GM21825 (cell line): ENCODE data around the gene CIAO3.

Source experiments
- ATAC-seq: cut with Tn5 transposase; IDR thresholded peaks from one replicate; pipeline ENCODE4 v1.9.1; 2021; ENCODE audit warnings: mild to moderate bottlenecking, moderate library complexity; ENCODE audit not compliant: unreplicated experiment

Gene CIAO3

DNA sequence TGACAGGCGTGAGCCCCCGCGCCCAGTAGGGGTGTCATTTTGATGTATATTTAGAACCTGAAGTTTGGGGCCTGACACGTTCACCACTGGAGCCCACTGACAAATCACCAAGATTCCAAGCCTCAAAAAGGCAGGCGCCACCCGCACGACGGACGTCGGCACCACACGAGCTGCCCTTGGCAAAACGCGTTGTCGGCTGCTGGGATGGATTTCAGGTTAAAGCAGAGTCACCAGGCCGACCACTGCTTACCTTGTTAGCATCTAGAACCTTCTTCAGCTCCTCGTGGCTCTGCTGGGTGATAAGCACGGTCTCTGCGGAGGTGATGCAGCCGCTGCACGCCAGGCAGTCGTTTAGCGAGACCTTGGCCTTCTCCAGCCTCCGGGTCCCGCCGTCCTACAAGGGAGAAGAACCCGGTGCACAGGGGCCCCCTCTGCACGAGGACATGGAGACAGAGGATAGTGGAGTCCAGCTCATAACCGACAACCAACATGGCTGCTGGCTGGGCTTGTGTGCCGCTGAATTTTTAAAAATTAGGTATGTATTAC, 3.8 kb downstream of the CIAO3 start:
- ATAC-seq, result no peak

DNA sequence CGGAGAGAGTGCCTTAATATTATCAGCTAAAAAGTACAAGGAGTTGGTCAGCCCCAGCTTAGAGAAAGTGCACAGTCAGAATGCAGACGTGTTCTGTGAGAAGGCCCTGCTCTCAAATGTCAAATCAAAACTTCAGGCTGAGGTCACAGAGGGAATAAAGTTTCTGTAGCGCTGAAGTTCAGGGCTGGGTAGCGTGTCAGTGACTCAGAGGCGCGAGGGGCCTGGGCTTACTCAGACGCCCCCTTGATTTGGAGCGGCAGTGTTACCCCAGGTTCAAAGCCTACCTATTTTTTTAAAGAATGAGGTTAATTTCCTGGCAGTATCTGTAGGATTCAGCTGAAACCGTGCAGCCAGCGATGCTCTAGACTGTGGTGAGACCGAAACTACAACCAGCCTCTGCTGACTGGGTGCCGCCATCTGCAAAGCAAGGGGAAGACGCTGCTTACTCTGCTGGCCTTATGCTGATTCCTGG, 4.8 kb downstream of the CIAO3 start:
- no peak for ATAC-seq

GRCh38 chr16:734981-735881, 5.6 kb downstream of the CIAO3 start:
- ATAC-seq, result no peak

- no peak for ATAC-seq
Observed at GRCh38 chr16:734208-734980, 6.4 kb downstream of the CIAO3 start.

DNA sequence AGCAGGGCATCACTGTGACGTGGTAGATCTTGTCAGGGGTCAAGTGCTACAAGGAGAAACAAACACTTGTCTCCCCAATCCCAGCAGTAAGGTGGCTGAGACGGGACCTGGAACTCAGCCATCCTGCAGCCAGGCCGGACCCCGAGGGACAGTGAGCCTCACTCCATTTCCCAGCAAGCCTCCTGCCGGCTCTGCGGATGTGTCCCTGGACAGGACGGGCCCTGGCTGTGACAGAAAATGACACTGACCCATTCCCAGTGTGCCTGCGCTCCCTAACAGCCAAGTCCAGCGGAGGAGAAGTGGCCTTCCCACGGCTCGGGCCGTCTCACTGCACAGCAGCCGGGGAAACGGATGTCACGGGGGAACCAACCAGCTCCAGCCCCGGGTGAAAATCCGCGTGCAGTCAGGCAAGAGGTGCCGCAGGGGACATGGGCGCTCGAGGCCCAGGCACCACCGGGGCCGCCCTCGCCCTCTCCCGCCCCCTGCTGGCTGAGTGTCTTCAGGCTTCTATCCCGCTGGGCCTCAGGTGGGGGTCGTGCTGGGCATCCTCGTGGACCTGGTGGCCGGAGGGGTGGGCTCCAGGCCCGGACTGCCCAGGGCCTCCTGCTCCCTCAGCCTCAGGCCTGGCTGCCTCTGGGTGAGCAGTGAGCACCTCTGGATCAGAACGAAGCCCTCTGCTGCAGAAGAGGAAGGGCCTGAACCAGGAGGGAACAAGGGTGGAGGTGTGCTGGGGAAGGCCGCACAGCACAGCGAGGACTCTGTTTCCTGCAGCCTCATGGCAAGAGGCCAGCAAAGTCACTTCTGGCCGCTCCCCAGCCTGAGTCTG, 7.2 kb downstream of the CIAO3 start:
- ATAC-seq, result no peak

GRCh38 chr16:732936-733335, 7.9 kb downstream of the CIAO3 start:
- ATAC-seq, result no peak

DNA sequence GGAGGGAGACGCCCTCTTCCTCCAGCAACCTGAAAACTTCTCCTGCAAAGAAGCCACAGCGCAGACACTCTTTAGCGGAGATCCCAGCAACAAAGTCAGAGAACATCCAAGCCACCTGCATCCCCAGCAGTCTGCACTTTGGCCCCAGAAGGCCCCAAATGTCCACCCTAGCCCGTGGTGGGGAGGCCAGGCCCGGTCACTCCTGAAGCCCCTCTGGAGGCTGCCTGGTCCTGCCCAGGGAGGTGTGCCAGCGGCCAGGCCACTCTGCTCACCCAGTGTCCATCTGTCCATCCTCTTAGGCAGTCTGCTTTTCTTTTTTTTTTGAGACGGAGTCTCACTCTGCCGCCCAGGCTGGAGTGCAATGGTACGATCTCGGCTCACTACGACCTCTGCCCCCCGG, 8.5 kb downstream of the CIAO3 start:
- ATAC-seq, result no peak

- ATAC-seq, result no peak
Observed at GRCh38 chr16:730666-731509, 9.9 kb downstream of the CIAO3 start.

- no peak for ATAC-seq
Observed at GRCh38 chr16:729768-730665, 10.8 kb downstream of the CIAO3 start.

DNA sequence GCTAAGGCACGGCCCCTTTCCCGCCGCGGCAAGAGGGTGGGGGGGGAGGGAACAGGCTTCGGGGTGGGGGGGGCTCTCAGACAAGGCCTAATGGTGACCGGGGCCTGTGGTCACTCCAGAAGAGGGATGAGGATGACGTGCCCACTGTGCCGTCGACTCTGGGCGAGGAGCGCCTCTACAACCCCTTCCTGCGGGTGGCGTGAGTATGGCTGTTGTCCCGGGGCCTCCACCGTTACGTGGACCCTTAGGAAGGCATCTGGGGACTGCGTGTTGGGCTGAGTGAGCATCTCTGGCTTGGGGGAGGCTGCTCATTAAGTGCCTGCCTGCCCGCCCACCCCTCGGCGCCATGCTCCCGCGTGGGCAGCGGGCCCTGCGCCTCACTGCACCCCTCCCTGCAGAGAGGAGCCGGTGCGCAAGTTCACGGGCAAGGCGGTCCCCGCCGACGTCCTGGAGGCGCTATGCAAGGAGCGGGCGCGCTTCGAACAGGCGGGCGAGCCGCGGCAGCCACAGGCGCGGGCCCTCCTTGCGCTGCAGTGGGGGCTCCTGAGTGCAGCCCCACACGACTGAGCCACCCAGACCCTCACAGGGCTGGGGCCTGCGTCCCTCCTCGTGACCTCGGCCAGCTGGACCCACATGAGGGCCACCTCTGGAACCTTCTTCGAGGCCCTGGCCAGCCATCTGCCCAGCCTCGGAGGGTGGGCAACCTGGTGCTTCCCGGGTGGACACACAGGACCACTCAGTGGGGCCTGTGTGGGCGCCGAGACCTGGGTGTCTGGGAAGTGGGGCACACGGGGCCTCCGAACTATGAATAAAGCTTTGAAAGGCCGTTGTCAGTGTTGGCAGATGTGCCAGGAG, 11.7 kb downstream of the CIAO3 start:
- ATAC-seq, result no peak

GRCh38 chr16:728131-728889, 12.5 kb downstream of the CIAO3 start:
- ATAC-seq, result no peak

GRCh38 chr16:727291-727977, 13.4 kb downstream of the CIAO3 start:
- no peak for ATAC-seq

DNA sequence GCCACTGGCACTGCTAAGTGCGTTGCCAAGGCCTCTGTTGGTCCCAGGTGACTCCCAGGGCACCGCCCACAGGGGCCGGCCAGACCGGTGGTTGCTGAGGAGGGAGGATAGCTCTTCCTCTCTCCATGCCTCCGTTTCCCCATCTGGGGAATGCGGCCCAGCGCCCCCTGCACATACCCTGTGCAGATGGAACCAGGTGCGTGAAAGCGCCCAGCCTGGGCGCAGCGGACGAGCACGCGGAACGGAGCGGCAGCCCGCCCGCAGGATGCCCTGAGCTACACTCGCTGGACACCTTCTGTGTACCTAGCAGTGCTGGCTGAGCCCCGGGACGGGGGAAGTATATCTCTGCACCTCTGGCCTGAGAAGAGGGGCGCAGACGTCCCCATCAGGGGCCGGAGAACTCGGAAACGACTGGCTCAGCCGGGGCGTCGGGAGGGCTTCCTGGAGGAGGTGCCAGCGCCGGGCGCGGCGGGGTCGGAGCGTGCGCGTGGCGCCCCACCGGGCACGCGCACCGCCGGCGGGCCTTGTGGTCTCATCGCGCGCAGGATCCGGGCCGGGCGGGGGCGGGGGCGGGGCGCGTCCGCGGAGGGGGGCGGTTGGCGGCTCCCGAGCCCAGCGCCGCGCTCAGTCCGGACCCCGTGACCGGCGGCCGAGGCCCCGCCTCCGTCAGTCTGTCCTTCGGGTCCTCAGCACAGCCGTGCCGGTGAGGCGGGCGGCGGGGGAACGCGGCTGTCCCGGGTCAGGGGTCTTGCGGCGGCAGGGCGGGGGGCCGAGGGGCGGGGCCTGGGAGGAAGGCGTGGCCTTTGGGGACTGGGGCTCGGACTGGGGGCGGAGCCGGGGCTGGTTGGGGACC, 14.1 kb downstream of the CIAO3 start, which contains the start of the genes CCDC78 and HAGHL:
TSS of gene CCDC78 (minus strand) at position 6 of the 853 bp plus-strand sequence. CDS start 76 bp downstream, outside the sequence.
TSS of gene HAGHL (plus strand) at position 669 of the 853 bp plus-strand sequence. CDS start 404 bp downstream, outside the sequence.
- ATAC-seq, result no peak

- ATAC-seq, result no peak
Observed at GRCh38 chr16:726188-726437, 14.7 kb downstream of the CIAO3 start.

GRCh38 chr16:725463-726187, 15.2 kb downstream of the CIAO3 start:
- ATAC-seq, result no peak
